Uterus (tissue), 2 donors: ENCODE results near the gene MTARC2.

ENCODE experiments used
- CTCF ChIP-seq, 4 experiments: fragments of 200-600 bp in 2 of 4; fragments of 450-650 bp in 2 of 4; sonication (generic) in 2 of 4; IDR thresholded peaks; one replicate each; pipeline ENCODE4 v1.5.1; 2016 to 2019; ENCODE audit warnings: antibody characterized with exemption in 4 of 4, mild to moderate bottlenecking in 2 of 4, moderate library complexity in 1 of 4
- POLR2A ChIP-seq, 2 donors: fragments of 450-650 bp; IDR thresholded peaks; one replicate each; pipeline ENCODE4 v1.6.1; 2016; ENCODE audit warnings: antibody characterized with exemption in 2 of 2, mild to moderate bottlenecking in 1 of 2, moderate library complexity in 1 of 2

GRCh38 chr1:220808345-220809186, 60.4 kb downstream of the MTARC2 start:
- no peak for TF ChIP-seq CTCF (IDR thresholded peaks at IDR 0.05)
- no peak for TF ChIP-seq POLR2A (IDR thresholded peaks at IDR 0.05)
